Ascending aorta (tissue), 2 donors: ENCODE results near the gene RBM27. TPM values are rescaled to one million over a fixed set of nuclear protein-coding genes. Genes with fewer than 3 reads are reported as not detected.
"Not testable (repeated sequence)": the region's sequence is repeated elsewhere in the genome, so short reads cannot be mapped to it uniquely, and the experiment has no call there.

Experiments used
- DNase-seq, 2 donors: peaks; one replicate each; pipeline ENCODE4 v3.0.0-alpha.2; 2019; ENCODE audit warnings: low spot score in 2 of 2
- H3K27ac ChIP-seq, 2 donors: fragments of 200-600 bp; sonication (generic); one replicate each; pipeline ENCODE4 v1.5.1; 2016 to 2017; ENCODE audit warnings: mild to moderate bottlenecking in 1 of 2
- H3K27me3 ChIP-seq: fragments of 200-600 bp; sonication (generic); one replicate; pipeline ENCODE4 v1.5.1; 2017
- H3K36me3 ChIP-seq, 2 donors: fragments of 200-600 bp; sonication (generic); one replicate each; pipeline ENCODE4 v1.5.1; 2016
- H3K4me1 ChIP-seq, 2 donors: fragments of 200-600 bp; sonication (generic); one replicate each; pipeline ENCODE4 v1.5.1; 2016 to 2017; ENCODE audit warnings: mild to moderate bottlenecking in 1 of 2
- H3K4me3 ChIP-seq, 2 donors: fragments of 200-600 bp; sonication (generic); one replicate each; pipeline ENCODE4 v1.5.1; 2016 to 2017; ENCODE audit warnings: mild to moderate bottlenecking in 1 of 2
- H3K9me3 ChIP-seq, 2 donors: fragments of 200-600 bp; sonication (generic); one replicate each; pipeline ENCODE4 v1.5.1; 2016
- CTCF ChIP-seq, 3 experiments: fragments of 200-600 bp in 2 of 3; fragments of 450-650 bp in 1 of 3; sonication (generic) in 2 of 3; IDR thresholded peaks; one replicate each; pipeline ENCODE4 v1.5.1; 2016 to 2019; ENCODE audit warnings: antibody characterized with exemption in 3 of 3, mild to moderate bottlenecking in 1 of 3, moderate library complexity in 1 of 3
- intact Hi-C: fragments of 100-400 bp; cut with DNase I; formaldehyde crosslinking; loops from one replicate; pipeline ENCODE4 v1.15.1; 2023
- total RNA-seq: library from RNA; depleted of rRNA; stranded (reverse); fragments of >200 nt; gene quantifications from one replicate; pipeline ENCODE4 v1.1.0, GENCODE V29; 2016

The RBM27 gene
- total RNA-seq, 1 donor from 2014 or later, result 5.9 TPM

GRCh38 chr5:146169076-146169475, 34.3 kb upstream of the RBM27 start:
- no peak overlapping the region for H3K27ac ChIP-seq
- no peaks in the 10 kb centered on the region for H3K4me1 ChIP-seq
- H3K9me3 ChIP-seq, result no peaks in the 10 kb centered on the region
- TF ChIP-seq CTCF (IDR thresholded peaks at IDR 0.05), result no peak
- intact Hi-C loops, result no loop called here
- no peak for DNase-seq
- H3K4me3 ChIP-seq, result no peak overlapping the region
- peaks cover 49 to 78% of the 10 kb centered on the region in 2 donors for H3K36me3 ChIP-seq
- H3K27me3 ChIP-seq, result no peaks in the 10 kb centered on the region

- H3K4me3 ChIP-seq, DNase-seq, H3K27me3 ChIP-seq, H3K27ac ChIP-seq, intact Hi-C loops, H3K4me1 ChIP-seq, H3K9me3 ChIP-seq: not testable (repeated sequence)
- peaks cover 44 to 61% of the 10 kb centered on the region in 2 donors for H3K36me3 ChIP-seq
Measured at GRCh38 chr5:146173049-146173448, 30.4 kb upstream of the RBM27 start.

- H3K27ac ChIP-seq, result no peak overlapping the region
- no peaks in the 10 kb centered on the region for H3K9me3 ChIP-seq
- DNase-seq, result no peak
- H3K27me3 ChIP-seq, result no peaks in the 10 kb centered on the region
- H3K4me3 ChIP-seq, result no peak overlapping the region
- no peaks in the 10 kb centered on the region for H3K4me1 ChIP-seq
- peaks cover 40 to 56% of the 10 kb centered on the region in 2 donors for H3K36me3 ChIP-seq
- TF ChIP-seq CTCF (IDR thresholded peaks at IDR 0.05), result no peak
- intact Hi-C loops, result no loop called here
Measured at GRCh38 chr5:146173597-146173996, 29.8 kb upstream of the RBM27 start.

- Histone ChIP-seq H3K9me3 (no peaks in the 10 kb centered on the region), H3K36me3 (peaks cover 22 to 28% of the 10 kb centered on the region in 2 donors), H3K27me3 (no peaks in the 10 kb centered on the region), H3K4me1 (peaks cover 0 to 5% of the 10 kb centered on the region in 2 donors), H3K27ac (no peak overlapping the region), H3K4me3 (no peak overlapping the region)
- intact Hi-C loops, result no loop called here
- TF ChIP-seq CTCF (IDR thresholded peaks at IDR 0.05), result no peak
- DNase-seq, result no peak
Measured at GRCh38 chr5:146176805-146177204, 26.6 kb upstream of the RBM27 start.

- H3K27ac ChIP-seq, result no peak overlapping the region
- no peak overlapping the region for H3K4me3 ChIP-seq
- H3K4me1 ChIP-seq, result peaks cover 0 to 5% of the 10 kb centered on the region in 2 donors
- no peak for DNase-seq
- intact Hi-C loops, result loop anchor here (5.0 kb wide), 1 partner anchor 248 kb away; no protein-coding TSS in a partner anchor
- H3K27me3 ChIP-seq, result no peaks in the 10 kb centered on the region
- TF ChIP-seq CTCF (IDR thresholded peaks at IDR 0.05), result no peak
- H3K36me3 ChIP-seq, result peaks cover 17 to 20% of the 10 kb centered on the region in 2 donors
- H3K9me3 ChIP-seq, result no peaks in the 10 kb centered on the region
Measured at GRCh38 chr5:146179696-146180095, 23.7 kb upstream of the RBM27 start.

GRCh38 chr5:146183403-146183802, 20.0 kb upstream of the RBM27 start:
- DNase-seq, H3K27ac ChIP-seq, H3K4me1 ChIP-seq, H3K9me3 ChIP-seq, H3K36me3 ChIP-seq, H3K27me3 ChIP-seq: not testable (repeated sequence)
- peak overlapping the region; percentile 70 to 81 for H3K4me3 ChIP-seq
- intact Hi-C loops, result loop anchor here (1.0 to 5.0 kb wide), 2 partner anchors 59 to 244 kb away; no protein-coding TSS in a partner anchor

- H3K9me3 ChIP-seq, result no peaks in the 10 kb centered on the region
- H3K36me3 ChIP-seq, result no peaks in the 10 kb centered on the region
- DNase-seq, result no peak
- peaks cover 0 to 5% of the 10 kb centered on the region in 2 donors for H3K4me1 ChIP-seq
- intact Hi-C loops, result no loop called here
- H3K27ac ChIP-seq, result no peak overlapping the region
- no peaks in the 10 kb centered on the region for H3K27me3 ChIP-seq
- H3K4me3 ChIP-seq, result no peak overlapping the region
- no peak for TF ChIP-seq CTCF (IDR thresholded peaks at IDR 0.05)
Measured at GRCh38 chr5:146185161-146185560, 18.2 kb upstream of the RBM27 start.
